CD4-positive, alpha-beta T cell treated with Interleukin-6 at 100 ng/mL for 8 hours (primary cell): Measurements from ENCODE around the gene MANSC1.

Experiments used
- DNase-seq: peaks from one replicate; pipeline ENCODE4 v3.0.0-alpha.2; 2020; ENCODE audit warnings: mixed read lengths, low spot score

The MANSC1 gene

DNA sequence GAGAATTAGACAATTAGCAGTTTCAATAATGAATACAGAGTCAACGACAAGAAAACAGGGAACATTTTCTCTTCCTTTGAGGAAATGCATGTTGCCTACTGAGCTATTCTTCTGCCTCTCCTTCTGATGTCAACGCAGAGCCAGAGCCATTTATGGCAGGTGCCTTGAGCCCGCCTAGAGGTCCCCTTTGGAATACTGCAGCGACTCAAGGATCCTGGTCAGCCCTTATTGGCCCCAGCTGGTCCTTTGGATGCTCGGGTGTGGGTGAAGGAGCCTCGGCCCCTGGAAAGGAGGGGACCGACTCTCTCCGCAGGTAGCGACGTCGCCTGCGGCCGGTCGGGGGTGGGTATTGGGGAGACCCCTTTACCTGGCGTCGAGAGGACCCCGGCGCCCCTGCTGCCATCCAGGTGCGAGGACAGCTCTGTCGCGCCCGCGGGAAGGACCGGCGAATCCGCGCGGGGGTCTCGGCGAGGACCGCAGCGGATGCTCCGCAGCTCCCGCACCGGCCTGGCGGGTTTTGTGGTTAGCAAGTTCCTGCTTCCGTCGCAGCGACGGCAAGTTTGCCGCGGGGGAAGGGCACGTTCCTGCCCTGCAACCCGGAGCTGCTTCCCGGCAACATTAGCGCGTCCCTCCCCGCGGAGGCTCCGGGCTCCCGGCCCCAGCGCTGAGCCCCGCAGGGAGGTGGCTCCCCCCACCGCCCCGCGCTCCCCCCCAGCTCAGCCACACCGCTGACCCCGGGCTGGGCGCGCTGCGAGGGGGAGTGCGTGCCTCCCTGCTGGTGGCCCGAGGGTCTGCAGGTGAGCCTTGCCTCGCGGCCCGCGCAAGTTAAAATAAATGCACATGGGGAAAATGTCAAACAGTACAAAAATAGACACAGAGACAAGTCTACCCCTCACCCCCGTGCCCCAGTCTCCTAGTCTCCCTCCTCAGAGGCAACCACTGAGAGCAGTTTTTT, at the start of gene MANSC1:
MANSC1 (minus strand) TSS at position 532 of the 955 bp plus-strand sequence. CDS start 6,928 bp downstream, outside the sequence.
- peak; percentile 61 for DNase-seq

DNA sequence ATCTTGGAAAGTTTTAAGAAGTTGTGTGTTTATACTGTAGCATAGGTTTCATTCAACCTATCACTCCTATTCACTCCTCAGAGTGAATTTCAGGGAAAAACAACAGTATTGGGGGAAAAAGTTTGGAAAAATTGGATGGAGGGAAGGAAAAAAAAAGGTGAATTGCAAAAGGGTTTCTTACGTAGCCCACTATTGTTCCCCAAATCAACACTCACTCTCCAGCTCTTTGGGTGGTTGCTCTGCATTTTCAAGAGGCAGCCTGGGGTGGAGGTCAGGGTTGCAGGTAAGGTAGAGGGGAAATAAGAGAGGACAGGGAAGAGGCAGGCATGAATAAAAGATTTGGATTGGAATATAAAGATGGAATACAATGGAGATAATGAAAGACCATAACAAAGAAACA, 49.1 kb upstream of the MANSC1 start:
- no peak for DNase-seq

DNA sequence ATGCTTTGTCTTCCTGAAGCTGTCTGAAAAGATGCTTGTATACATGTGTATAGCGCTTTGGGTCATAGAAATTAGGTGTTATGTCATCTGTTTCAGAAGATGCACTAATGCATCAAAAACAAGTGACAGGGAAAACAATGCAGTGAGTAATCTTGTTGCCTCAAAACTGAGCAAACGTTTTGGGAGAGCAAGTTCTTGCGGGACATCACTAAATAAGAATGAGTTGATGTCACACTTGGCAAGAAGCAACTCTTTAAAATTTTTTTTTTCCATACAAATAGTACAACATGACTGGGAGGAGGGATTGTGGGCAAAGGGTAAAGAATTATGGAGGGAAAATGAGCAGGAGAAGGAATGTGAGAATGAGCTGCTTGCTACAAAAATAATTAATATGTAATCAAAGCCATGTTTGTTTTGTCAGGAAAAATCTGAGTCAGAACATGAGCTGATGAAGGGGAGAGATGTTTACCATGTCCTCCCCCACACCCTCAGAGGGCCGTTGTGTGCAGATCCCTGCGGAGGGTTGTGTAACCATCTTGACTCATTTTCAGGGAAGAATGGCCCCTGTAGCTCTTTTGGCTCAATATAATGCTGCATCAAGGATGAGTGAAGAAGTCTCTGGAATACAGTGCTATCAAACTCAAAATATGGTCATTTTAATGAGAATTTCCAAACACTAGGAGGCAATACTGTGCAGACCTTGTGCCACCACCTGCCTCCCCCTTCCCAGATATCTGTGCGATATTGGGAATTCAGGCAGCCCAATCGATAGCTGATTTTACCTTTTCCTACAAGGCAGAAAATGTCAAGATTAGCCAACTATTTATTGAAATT, 48.2 kb upstream of the MANSC1 start:
- no peak for DNase-seq

DNA sequence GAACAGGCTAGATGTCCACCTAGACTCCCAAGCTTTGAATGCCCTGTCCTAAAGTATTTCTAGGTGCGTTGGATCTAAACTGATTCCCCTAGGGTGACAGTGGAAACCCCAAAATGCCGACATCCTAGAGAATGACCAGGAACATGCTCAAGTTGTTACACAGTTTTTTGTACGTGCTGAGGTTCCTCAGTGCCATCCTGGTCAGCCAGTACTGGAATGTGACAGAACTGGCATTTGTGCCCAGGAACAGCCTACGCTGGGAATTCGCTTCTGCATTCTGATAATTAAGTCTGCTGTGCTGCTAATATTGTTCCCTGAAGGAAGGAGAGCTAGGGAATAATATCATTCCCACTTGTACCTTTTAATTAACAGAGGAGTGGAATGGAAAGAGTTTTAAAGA, 47.1 kb upstream of the MANSC1 start:
- DNase-seq, result no peak

DNA sequence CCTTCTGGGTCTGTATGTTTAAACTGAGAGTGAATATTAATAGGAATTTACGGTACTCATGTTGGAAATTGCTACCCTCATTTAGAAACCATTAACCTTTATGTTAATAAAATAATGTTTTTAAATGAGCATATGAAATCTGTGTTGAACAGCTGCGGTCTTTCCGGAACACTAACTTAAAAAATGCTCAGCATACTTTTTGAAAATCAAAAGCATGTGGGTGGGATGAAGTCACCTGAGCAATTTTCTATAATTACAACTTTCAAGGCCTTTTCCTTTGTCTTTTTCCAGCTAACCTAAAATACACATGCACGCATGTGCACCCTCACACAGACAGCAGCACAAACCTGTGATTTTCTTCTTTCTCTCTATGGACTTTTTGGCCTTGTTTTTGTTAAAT, 46.7 kb upstream of the MANSC1 start:
- no peak for DNase-seq

DNA sequence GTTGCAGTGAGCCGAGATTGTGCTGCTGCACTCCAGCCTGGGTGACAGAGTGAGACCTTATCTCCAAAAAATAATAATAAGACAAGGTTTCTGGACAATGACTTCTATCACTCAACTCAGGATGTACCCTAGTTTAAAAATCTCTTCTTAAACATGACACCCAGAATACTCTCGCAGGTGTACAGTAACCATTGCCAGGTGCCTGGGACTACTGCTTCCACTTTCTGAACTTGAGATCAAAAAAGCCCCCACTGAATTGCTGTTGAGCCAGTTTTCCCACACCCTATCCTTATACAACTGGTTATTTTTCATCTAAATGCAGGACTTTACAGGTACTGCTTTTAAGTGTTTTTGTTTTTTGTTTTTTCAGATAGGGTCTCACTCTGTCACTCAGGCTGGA, 43.1 kb upstream of the MANSC1 start:
- DNase-seq, result no peak

DNA sequence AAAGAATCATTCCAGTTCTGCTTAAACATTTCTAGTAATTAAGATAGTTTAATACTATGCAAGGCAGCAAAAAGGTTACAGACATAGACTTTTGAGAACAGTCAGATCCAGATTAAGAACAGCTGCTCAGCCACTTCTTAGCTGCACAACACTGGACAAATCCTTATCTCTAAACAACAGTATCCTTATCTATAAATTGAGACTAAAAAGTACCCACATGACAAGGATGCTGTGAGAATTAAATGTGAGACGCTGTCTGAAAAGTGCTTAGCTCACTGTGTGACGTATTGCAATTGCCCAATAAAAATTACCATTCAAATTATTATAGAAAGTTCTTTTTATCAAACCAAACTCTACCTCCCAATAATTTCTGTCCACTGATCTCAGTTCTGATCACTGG, 42.4 kb upstream of the MANSC1 start:
- no peak for DNase-seq

DNA sequence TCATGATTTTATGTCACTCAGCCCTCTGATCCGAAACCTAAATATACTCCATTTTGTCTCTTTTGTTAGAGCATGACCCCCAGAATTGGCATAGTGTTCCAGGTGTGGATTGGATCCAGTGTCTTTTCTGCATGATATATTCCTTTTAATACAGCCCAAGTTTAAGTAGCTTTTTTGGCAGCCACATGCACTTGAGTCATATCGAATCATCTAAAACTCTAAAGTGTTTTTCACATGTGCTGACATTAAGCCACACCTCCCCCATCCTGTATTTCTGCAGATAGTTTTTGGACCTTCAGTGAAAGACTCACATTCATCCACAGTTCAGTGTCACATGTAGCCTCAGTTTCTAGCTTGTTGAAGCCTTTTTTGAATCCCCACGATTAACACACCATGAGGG, 37.5 kb upstream of the MANSC1 start:
- peak; percentile 35 for DNase-seq

DNA sequence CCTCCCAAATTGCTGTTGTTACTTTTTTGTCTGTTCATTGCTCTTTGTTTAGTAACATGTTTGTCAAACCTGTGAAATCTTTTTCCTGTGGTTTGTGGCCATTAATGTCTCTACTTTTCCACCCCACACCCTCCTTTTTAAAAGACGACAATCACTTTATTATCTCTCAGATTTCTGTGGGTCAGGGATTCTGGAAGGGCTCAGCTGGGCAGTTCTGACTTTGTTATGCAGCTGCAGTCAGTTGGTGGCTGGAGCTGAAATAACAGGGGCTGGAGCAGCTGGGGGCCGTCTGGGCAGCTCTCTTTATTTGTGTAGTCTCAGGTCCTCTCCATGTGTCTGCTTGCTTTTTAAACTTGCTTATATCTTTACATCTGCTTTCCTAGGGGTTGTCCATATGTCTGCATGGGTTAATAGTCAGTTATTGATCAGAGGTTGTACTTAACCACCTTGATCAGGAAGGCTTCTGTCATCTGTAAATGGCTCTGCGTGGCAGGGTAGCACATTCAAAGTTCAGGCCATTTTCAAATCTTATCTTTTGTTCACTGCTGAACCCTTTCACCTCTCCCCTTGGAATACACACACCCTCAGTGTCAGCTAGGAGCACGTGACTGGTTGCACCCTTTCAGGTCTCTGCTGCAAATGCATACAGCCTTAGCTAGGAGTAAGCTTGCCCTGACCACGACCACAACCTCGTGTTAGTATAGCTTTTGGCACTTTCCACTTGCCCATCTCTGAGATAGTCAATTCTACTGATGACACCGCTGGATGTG, 34.7 kb upstream of the MANSC1 start:
- peak; percentile 38 for DNase-seq

DNA sequence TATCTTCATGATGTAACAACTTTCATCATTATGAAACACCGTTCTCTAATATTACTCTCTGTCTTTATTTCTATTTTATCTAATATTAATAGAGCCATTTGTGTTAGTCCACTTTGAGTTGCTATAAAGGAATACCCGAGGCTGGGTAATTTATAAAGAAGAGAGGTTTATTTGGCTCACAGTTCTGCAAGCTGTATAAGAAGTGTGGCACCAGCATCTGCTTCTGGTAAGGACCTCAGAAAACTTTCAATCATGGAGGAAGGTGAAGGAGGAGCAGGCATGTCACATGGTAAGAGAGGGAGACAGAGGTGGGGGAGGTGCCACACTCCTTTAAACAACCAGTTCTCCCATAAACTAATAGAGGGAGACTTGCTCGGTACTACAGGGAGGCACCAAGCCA, 31.9 kb upstream of the MANSC1 start:
- no peak for DNase-seq

DNA sequence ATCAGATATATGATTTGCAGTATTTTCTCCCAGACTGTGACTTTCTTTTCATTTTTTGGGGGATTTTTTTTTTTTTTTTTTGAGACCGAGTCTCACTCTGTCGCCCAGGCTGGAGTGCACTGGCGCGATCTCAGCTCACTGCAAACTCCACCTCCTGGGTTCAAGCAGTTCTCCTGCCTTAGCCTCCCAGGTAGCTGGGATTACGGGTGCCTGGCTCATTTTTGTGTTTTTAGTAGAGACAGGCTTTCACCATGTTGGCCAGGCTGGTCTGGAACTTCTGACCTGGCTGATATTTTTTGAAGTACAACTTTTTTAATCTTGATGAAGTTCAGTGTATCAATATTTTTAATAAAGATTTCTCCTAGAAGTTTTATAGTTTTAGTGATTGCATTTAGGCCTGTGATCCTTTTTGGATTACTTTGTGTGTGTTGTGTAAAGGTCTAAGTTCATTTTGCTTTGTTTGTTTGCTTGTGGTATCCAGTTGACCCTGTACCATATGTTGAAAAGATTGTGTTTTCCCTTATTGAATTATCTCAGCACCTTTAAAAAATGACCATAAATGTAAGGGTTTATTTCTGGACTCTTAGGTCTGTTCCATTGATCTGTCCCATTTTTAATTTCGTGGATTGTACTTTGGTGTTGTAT, 31.0 kb upstream of the MANSC1 start:
- DNase-seq, result no peak

DNA sequence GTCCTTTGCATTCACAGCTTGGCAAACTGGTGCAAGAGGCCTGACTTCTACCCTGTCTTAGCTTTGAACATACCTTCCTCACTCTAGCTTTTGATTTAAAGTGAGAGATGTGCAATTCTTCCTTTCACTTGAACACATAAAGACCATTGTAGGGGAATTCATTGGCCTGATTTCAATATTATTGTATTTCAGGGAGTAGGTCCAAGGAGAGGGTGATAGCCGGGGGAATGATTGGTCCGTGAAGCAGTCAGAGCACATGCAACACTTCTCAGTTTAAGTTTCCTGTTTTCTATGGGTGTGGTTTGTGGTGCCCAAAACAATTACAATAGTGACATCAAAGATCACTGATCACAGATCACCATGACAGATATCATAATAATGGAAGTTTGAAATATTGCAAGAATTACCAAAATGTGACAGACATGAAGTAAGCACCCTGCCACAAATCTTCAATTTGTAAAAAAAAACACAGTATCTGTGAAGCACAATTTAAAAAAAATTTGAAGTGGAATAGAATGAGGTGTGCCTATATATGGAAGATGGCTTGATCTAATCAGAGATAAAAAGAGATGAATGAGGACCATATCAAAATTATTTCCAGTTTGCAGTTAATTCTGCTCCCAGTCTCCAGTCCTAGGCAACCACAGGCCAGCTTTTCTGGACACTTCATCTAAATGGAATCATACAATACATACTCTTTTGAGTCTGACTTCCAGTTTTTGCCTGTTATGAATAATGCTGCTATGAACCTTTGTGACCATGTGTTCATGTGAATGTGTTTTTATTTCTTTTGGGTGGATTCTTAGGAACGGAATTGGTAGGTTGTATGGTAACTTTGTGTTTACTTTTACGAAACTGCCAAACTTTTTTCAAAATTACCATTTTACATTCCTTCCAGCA, 30.0 kb upstream of the MANSC1 start:
- DNase-seq, result peak; percentile 67

DNA sequence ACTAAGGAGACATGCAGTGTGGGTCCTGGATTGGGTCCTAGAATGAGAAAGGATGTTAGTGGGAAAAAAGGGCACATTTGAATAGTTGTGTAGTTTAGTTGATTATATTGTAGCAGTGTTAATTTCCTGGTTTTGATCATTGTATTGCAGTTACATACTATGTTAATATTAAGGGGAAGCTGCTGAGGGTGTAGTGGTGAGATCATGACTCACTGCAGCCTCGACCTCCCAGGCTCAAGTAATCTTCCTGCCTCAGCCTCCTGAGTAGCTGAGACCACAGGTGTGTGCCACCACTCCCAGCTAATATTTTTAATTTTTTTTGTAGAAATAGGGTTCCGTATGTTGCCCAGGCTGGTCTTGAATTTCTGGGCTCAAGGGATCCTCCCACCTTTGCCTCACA, 28.6 kb upstream of the MANSC1 start:
- peak; percentile 27 for DNase-seq

DNA sequence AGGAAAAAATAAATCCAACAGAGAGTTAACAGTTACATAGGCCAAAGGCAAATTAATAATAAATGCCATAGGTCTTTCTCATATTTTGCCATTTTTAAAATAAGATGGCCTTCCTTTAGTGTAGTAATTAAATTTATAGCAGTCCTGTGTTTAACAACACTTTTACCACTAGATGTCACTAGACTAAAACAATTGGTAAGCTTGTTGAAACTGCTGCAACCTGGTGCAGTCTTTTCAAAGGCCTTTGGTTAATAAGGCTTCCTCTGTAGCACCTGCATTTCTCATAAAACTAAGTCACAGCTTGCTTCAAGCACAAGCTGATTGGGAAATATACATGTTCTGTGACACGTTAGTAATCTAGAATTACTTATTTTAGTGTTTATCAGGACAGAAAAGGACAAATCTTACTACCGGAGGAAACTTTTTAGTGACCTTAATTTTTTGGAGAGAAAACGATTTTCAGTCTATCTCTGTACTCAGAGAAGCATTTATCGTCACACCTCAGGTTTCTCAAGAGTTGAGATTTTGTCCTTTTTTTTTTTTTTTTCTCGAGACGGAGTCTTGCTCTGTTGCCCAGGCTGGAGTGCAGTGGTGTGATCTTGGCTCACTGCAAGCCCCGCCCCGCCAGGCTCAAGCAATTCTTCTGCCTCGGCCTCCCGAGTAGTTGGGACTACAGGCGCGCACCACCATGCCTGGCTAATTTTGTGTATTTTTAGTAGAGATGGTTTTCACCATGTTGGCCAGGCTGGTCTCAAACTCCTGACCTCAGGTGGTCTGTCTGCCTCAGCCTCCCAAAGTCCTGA, 26.8 kb upstream of the MANSC1 start:
- DNase-seq, result peak; percentile 78

DNA sequence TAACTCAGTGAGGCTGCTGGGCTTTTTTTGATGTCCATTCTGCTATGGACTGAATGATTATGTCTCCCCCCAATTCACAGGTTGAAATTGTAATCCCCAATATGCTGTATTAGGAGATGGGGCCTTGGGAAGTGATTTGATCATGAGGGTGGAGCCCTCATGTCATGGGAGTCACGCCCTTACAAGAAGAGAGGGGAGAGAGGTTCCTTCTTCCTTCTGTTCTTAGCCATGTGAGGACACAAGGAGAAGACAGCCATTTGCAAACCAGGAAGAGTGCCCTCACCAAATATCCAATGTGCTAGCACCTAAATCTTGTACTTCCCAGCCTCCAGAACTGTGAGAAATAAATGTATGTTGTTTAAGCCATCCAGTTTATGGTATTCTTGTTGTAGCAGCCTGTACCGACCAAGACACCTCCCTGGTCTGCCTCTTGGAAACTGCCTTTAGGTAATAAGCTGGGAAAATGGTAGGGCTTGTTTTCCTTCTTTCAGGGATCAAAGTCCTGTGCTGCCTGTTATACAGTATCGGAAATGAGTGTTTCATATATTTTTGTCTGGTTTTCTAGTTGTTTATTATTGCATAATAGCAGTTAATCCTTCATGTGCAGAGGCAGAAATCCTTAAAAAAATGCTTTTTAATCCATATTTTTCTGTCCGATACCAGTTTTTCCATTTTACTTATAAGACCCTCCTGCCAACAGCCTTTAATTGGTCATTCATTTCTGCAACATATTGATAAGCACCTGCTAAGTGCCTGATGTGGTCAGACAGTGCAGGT, 23.1 kb upstream of the MANSC1 start:
- no peak for DNase-seq

DNA sequence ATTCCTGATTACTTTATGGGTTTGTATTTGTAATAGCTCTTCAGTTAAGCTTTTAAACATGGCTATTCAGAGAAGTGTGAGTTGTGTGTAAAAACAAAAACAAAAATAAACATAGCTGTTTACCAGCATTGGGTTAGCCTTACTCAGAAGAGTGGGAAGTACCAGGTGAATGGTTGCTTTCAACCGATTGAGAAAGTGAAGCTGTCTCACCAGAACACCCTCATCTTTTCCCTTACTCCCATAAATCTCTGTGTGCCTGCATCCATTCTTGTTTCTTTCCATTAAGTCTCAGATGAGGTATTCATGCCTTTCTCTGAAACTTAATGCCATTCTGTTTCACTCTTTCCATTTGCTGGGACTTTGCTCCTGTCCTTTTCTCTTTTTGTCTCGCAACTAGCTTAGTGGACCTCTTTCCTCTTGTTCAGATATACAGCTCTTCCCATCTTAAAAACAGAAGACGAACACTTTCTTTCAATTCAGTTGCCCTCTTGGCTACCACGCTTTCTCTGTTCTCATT, 17.5 kb upstream of the MANSC1 start:
- DNase-seq, result no peak

DNA sequence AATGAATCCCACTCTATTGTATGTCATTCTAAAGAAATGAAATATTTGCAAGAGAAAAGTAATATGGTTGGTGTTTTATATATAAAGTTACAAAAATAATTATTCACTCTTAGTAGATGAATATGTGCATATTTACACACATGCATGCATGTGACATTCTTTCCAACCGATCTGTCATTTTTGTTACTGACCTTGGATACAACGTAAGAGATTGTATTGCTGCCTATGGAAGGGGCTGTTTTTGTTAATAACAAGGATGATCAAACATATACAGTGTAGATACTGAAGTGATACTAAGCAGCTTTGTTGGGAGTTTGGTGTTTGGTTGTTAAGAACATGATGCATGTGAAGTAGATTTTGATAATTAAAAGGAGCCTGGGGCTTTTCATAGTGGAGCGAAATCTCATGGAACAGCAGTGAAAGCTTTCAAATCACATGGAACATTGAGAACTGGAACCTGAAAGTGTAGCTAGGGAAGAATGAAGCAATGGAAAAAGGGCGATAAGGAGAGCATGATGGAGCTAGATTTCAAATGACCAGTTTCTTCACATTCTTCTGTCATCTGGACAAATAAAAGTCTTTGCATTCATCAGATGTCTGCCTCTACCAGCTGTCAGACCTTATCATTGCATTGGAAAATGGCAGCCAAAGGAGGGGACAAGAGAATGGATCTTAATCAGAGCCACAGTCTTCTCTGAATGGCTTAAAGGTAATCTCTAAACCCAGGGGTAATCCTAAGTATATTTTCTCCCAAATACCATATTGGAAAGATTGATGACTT, 16.8 kb upstream of the MANSC1 start:
- DNase-seq, result no peak

DNA sequence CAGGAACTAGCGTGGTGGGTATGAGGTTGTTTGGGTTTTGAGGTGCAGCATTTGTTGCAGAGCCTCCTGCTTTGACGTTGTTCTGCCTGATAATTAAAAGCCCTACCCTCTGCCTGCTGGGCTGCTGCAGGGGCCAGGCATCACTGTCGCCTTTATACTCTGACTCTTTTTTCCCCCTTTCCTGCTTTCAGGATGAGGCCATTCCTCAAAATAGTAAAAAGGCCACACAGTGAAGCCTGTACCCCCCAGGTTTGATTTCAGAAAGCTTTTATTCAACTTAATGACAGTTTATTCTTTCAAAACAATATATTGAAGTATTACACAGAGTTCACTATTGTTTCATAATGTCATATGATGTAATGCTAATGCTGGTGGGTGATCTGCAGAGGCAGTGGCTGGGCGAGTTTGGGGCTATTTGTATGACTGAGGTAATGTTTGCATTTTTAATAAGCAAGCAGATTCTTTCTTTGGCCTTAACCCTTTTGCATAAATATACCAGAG, 15.9 kb upstream of the MANSC1 start:
- DNase-seq, result no peak
